ENCODE results near the gene FBXO38.

The FBXO38 gene

DNA sequence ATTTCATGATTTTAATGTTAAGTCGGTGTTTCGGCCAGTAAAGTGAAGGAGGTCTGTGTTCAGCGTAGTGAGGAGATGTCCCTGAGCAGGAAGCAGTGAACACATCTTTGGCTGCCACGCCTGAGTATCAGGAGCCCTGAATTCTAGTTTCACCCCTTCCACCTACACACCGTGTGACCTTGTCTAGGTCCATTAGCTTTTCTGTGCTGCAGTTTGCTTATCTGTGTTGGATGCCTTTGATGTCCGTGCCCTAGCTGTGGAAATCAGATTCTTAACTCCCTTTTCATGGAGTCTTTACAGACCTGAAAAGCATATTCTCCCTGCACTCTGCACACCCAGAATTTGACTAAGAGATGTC is 601 bp downstream of the FBXO38 start:
- H3K27ac ChIP-seq, result peak overlapping the region; percentile 74

DNA sequence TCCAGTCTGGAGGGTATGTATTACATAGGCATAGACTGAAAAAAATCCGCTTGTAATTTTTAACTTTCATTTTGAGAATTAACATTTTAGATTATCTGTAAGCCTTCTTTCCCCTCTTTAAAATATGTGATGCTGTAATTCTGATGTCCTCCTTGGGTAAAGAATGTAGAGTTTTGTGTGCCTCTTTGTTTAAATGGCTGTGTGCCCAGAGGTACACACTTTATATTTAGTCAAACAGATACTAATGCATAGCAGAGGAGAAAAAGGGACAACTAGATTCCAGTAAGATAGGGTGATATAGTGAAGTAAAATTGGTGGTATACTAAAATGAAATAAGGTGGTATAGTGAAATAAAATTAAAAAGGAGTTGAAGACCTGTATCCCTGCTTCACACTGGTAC is 1.3 kb downstream of the FBXO38 start:
- DNase-seq (ENCODE audit: low read depth, low spot score), result no peak
- H3K27ac ChIP-seq, result no peak overlapping the region

More for the DNA sequence above, 601 bp downstream of the FBXO38 start:
- DNase-seq (ENCODE audit: low read depth, low spot score), result no peak

DNA sequence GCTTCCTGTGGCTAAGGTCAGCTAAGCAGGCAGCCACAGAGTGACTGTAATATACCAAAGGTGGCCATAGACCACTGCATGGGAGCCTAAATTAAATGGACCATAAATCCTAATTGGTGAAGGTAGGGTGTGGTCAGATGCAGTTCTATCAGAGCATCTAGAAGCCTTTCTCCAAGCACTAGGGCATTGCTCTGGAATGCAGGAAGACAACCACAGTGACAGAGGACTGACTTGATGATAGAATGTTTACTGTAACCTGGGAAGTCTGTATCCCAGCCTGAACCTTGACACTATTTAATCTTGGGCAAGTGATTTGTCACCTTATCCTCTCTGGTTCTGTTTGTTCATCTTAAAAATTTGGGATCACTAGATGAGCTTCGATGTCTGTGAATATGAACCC is 2.3 kb downstream of the FBXO38 start:
- DNase-seq (ENCODE audit: low read depth, low spot score), result no peak
- H3K27ac ChIP-seq, result no peak overlapping the region

DNA sequence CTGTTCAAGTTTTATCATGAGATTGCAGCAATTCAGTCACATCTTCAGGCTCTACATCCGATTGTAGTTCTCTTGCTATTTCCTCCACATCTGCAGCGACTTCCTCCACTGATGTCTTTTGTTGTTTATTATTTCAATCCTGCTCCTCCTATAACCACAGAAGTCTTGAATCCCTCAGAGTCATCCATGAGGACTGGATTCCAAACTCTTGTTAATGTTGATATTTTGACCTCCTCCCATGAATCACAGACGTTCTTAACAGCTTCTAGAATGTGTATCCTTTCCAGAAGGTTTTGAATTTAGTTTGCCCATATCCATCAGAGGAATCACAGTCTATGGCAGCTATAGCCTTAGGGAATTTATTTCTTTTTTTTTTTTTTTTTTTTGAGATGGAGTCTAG is 3.6 kb downstream of the FBXO38 start:
- no peak for DNase-seq (ENCODE audit: low read depth, low spot score)
- no peak overlapping the region for H3K27ac ChIP-seq

DNA sequence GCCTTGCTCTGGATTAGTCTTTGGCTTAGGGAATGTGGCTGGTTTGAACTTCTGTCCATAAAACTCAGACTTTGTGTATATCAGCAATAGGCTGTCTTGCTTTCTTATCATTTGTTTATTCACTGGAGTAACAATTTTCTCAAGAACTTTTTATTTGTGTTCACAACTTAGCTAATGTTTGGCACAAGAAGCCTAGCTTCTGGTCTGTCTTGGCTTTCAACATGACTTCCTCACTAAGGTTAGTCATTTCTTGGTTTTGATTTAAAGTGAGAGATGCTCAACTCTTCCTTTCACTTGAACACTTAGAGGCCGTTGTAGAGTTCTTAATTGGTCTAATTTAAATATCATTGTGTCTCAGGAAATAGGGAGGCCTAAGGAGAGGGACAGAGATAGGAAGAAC is 4.9 kb downstream of the FBXO38 start:
- no peak for DNase-seq (ENCODE audit: low read depth, low spot score)
- no peak overlapping the region for H3K27ac ChIP-seq

DNA sequence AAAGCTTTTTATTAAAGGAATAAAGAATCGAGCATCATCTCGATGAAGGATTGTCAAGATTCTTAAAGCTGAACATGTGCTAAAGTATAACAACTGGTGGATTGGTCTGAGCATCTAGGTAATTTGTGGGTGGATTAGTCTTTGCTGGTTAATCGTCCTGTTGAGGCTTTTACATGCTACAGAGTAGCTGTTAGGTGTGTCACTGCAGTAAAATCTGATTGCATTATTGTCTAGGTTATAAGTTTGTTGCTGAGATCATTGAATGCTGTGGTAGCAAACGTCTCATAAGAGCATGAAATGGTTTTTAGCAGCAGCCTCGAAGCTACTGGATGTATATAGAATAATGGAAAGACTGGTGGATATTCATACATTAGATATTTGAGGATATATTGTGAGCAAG is 7.2 kb downstream of the FBXO38 start:
- no peak for DNase-seq (ENCODE audit: low read depth, low spot score)
- no peak overlapping the region for H3K27ac ChIP-seq

DNA sequence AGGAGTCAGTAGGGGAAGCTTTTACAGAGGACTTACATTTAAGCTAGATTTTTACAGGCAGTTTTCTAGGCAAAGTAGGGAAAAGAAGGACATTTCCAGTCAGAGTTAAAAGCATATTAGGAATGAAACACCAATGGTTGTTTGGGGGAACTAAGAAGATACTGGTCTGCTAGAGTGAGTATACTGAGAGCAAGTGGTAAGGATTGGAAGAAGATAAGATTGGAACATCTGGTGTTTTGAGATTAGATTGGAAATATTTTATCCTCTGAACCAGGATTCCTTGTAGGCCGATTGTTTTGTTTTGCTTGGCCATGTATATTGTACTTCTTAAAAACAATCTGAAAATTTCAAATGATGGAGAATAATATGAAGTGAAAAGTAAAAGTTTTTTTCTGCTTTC is 7.7 kb downstream of the FBXO38 start:
- no peak overlapping the region for H3K27ac ChIP-seq
- DNase-seq (ENCODE audit: low read depth, low spot score), result no peak

DNA sequence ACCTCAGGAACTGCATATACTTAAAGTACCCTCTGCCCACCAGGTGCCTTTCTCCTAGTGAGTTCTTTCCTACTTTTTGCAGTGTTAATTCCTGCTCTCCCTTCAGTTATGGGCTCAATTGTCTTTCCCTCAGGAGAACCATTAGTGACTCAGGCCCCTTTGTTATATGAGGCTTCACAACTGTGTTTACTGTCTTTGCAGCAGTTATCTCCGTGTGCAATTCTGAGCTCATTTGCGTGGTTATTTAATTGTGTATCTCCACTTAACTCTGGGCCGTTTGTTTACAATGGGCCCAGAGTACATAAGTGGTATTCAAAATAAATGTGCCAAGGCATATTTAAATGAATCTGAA is 9.6 kb downstream of the FBXO38 start:
- no peak for DNase-seq (ENCODE audit: low read depth, low spot score)
- no peak overlapping the region for H3K27ac ChIP-seq

DNA sequence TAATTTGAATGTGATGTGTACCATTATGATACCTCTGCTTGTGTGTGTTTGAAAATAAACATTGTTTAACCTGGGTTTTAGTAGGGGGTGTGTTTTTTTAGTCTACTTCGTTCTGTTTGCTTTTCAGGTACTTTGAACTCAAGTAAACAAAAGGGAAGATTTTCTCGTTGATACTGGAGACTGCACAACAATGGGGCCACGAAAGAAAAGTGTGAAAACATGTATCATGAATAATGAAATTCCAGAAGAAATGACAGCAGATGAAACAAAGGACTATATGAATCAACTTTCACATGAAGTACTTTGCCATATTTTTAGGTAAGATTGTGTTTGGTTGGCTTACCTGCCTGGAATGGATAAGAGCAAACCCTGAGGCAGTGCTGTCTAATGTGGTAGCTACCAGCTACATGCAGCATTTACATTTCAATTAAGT is 10.8 kb downstream of the FBXO38 start:
- no peak for DNase-seq (ENCODE audit: low read depth, low spot score)
- H3K27ac ChIP-seq, result no peak overlapping the region

DNA sequence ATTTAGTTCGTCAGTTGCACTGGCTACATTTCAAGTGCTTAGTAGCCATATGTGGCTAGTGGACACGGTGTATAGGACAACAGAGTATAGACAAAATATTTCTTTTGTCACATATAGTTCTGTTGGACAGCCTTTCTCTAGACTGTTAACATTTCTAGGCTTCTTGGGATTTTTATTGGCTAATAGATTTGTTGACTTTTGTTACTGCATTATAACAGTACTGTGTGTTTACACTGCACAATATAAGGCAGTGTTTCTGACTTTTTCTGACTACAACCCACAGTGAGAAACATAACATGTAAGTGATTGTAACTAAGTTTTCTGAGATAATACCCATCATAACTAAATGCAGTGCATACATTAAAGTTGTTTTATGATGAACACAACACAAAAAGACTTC is 11.3 kb downstream of the FBXO38 start:
- no peak for DNase-seq (ENCODE audit: low read depth, low spot score)
- H3K27ac ChIP-seq, result no peak overlapping the region

DNA sequence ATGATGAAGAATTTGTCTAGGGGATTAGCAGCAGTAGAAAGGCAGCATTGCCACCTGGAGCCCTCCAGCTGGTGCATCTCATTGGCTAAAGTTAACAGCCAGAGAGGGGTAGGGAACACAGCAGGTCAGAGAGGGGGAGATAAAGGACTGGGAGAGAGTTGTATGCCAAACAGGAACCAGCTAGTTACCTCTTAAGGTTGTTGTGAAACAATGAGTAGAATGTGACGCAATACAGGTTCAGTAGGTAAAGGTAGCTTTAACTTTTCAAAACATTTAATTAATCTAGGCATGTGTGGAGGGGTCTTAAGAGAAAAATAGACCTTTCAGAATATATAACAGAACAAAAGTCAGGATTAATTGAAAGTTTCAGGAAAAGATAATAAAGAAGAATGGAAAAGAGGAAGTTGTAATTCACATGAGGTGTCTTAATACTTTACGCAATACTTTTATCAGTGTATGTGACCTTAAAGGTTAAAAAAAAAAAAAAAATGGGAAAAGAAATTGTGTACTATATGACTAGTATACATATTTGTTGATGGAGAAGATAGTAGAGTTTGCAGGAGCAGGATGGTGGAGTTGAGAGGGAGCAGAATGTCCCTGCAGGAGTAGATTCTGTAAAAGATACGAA is 14.3 kb downstream of the FBXO38 start:
- DNase-seq (ENCODE audit: low read depth, low spot score), result no peak
- peak overlapping the region; percentile 28 for H3K27ac ChIP-seq

DNA sequence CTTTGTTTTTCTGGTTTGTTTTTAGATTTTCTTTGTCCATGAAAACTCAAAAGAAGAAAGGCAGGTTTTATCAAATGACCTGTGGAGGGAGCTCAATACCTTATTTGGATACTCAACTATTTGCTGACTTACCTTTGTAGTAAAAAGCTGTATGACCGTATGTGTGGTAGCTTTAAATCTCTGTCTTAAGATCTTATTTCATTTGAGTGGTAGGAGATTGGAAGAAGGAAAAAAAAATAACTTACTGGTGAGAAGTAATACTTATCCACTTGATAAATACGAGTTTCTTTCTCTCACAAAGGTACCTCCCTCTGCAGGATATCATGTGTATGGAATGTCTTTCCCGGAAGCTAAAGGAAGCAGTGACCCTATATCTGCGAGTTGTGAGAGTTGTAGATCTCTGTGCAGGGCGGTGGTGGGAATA is 15.0 kb downstream of the FBXO38 start:
- H3K27ac ChIP-seq, result no peak overlapping the region
- no peak for DNase-seq (ENCODE audit: low read depth, low spot score)

DNA sequence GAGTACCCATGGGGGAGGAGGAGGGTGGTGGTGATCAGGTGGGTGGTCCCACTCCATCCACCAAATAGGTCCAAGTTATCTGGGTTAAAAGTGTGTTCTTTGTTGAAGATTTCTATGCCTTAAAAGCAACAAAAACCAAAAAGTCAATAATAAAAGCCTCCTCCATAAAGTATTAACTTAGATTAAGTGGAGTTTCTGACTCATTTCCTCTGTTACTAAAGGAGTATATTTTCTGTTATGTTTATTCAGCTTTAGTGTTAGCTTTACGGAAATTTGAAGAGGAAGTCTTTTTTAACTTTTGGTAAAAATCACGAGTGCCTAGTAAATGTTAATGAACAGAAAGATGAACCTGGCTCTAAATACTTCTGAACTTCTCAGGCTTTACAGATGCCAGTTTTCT is 17.8 kb downstream of the FBXO38 start:
- H3K27ac ChIP-seq, result peak overlapping the region; percentile 61
- DNase-seq (ENCODE audit: low read depth, low spot score), result no peak

DNA sequence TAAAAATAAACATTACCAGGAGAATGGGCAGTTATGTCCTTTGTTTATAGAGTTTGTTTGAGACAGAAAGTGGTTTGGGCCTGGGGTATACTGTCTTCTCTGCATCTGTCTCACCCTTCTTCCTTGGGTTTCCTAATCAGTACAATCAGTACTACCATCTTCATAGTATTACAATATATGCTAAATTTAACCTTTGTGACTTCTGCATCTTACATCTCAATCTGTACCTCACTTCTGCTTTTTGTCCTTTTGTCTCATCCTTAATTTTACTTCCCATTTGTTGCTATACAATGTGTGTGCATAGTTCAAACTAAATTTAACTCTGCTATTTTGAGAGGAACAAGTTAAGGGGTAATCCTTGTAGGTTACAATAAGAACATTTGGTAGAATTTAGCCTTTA is 19.6 kb downstream of the FBXO38 start:
- DNase-seq (ENCODE audit: low read depth, low spot score), result no peak
- H3K27ac ChIP-seq, result no peak overlapping the region

DNA sequence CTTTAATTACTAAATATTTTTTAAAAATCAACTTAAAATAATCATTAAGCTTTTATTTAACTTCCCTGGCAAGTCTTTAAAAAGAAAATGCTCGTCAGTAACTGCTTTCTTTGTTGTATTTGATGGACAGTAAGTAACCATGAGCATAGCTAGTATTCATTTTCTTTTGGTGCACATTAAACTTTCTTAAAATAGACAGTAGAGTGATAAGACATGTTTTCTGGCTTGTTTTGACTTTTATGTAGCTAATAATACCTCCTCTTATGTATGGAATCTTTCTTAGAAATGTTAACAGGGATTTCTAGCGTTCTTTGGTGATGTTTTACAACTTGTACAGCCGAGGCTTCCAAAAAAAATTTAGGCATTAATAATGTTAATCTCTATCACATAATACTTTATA is 22.6 kb downstream of the FBXO38 start:
- no peak overlapping the region for H3K27ac ChIP-seq
- DNase-seq (ENCODE audit: low read depth, low spot score), result no peak

DNA sequence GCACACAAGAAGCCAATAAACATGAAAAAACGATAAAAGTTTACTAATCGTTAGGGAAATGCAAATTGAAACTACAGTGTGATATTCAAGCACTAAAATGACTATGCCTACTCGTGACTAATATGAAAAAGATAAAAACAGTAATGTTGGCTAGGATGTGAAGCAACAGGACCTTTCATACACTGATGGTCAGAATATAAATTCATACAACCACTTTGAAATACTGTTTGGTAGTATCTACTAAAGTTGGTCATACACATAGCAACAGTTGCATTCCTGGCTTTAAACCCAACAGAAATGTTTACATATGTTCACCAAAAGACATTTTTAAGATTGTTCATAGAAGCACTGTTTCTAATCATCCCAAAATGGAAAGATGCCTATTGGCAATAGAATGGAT is 24.3 kb downstream of the FBXO38 start:
- no peak overlapping the region for H3K27ac ChIP-seq
- DNase-seq (ENCODE audit: low read depth, low spot score), result no peak

DNA sequence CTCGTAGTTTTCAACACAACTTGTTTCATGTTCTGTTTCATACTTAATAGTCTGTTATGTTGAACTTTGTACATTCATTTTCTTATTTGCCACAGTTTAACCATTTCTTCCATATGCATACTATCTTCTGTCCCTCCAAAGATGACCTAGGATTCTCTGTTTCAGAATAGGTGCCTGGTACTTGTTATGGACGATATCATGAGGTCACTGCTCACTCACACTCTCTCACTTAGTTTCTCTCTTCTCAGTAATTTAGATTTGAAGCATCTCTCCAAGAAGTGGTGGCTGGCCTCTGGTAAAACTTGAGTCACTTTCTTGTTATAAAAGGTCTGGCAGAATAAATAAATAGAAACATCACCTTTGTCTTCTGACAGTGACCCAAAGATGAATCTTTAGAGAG is 28.4 kb downstream of the FBXO38 start:
- no peak overlapping the region for H3K27ac ChIP-seq

DNA sequence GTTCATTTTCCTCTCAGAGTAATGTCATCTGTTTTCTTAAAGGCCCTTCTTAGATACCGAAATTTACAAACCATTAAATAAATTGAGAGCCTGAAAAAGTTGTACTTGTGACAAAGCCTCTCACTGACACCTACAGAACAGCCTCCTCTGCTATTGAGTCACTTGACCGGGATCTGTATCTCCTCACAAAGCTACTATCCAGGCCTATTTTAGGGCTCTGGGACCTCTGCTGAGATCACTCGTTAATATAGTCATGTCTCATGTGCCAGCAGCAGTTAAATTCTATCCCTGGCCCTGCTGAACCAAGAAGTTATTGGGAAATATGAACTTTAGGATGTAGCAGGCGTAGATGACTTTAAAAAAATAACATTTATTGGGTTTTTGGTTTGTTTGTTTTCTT is 31.1 kb downstream of the FBXO38 start:
- H3K27ac ChIP-seq, result no peak overlapping the region
- no peak for DNase-seq (ENCODE audit: low read depth, low spot score)

More for the DNA sequence above, 28.4 kb downstream of the FBXO38 start:
- DNase-seq (ENCODE audit: low read depth, low spot score), result no peak

DNA sequence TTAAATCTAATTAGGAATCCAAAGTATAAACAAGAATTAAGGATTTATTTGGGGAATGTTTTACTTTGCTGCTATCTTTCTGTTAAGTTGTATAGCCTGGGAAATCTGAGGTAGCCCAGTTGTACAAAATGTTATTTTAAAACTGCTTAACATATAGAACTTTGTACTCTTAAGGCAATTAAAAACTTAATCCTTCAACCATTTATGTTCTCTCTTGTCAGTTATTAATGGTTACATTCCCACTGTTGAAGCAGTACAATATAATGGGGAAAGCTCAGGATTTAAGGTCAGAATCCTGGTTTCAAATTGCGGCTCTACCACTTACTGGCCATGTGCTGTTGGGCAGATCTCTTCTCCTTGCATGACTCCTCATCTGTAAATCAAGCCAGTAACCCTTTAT is 32.7 kb downstream of the FBXO38 start:
- H3K27ac ChIP-seq, result no peak overlapping the region
- no peak for DNase-seq (ENCODE audit: low read depth, low spot score)

DNA sequence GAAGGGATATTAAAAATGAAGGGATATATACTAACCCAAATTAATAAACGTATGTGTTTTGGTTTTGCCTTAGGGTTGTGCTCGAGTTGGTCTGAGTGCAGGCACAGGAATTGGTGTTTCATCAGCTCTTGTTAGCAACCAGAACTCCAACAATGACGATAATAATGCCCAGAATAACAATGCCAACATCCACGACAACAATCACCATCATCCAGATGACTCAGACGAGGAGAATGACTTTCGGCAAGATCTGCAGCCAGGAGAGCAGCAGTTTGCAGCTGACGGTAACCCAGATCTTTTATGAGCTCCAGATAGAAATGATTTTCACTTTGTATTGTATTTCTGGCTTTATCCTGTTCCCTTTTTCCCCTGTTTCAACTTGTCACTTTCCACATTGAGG is 33.2 kb downstream of the FBXO38 start:
- H3K27ac ChIP-seq, result no peak overlapping the region
- DNase-seq (ENCODE audit: low read depth, low spot score), result no peak

DNA sequence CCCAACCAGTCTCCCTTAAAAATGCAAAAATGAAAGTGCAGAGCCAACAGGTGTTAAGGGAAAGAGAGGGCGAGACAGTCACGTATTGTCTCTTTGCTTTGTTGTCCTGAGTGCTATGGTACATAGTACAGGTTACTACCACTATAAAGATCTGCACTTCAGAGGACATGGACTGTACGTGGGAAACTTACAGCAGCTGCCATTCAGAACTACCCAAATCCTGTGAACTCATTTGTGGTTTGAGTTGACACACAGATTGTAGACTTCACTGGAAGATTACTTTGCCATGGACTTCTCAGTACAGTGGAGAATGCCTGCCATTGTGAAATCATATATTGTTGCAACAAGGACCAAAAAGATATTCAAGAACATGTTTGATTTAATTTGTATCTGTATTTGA is 34.8 kb downstream of the FBXO38 start:
- DNase-seq (ENCODE audit: low read depth, low spot score), result no peak
- H3K27ac ChIP-seq, result no peak overlapping the region

DNA sequence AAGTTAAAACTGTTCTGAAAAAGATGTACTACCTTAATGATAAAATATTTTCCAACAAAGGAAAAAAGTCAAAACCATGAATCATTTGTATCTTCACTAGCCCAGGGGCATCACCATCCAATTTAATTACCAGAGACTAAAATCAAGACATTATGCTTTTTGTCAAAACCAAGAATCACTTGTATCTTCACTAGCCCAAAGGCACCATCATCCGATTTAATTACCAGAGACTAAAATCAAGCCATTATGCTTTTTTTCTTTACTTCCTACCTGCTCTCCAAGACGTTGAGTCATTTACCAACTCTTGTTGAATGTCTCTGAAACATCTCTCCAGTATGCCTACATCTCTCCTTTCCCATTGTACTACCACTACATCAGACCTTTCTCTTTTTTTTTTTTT is 37.9 kb downstream of the FBXO38 start:
- no peak for DNase-seq (ENCODE audit: low read depth, low spot score)

DNA sequence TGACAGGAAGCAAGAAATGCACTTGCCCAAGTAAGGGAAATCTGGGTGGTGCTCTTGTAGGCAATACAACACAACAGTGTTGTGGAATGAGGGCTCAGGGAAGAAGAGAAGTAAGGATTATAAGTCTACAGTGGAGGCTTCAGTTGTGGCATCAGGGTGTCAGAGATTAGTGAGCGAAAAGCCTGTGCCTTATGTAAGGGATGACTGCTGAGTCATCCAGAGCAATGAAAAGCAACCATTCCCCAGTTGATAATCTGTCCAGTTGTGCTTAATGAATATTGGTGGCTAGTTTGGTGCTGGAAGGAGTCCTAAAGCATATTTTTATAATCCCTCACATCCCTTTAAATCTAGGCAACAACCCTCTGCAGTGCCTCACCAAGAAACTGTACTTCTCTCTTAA is 42.0 kb downstream of the FBXO38 start:
- no peak overlapping the region for H3K27ac ChIP-seq
- DNase-seq (ENCODE audit: low read depth, low spot score), result no peak

More for the DNA sequence above, 37.9 kb downstream of the FBXO38 start:
- H3K27ac ChIP-seq, result no peak overlapping the region

Measured in epithelial cell of prostate (primary cell).